Nephron progenitor cell (in vitro differentiated cells): ENCODE measurements around the gene HDAC7.

ENCODE experiments used
- DNase-seq: peaks from one replicate; pipeline ENCODE4 v3.0.0; 2021
- H3K27ac Mint-ChIP-seq: 2 replicates; pipeline ENCODE4 v1.8.0; 2021; ENCODE audit warnings: mild to moderate bottlenecking, moderate library complexity, mixed read lengths
- H3K27me3 Mint-ChIP-seq: 2 replicates; pipeline ENCODE4 v1.8.0; 2021; ENCODE audit warnings: mild to moderate bottlenecking, low read depth, mixed read lengths; ENCODE audit not compliant: poor library complexity
- H3K36me3 Mint-ChIP-seq: 2 replicates; pipeline ENCODE4 v1.8.0; 2021; ENCODE audit warnings: low read depth, mixed read lengths
- H3K4me1 Mint-ChIP-seq: 2 replicates; pipeline ENCODE4 v1.8.0; 2021; ENCODE audit warnings: mixed read lengths
- H3K4me3 Mint-ChIP-seq: 2 replicates; pipeline ENCODE4 v1.8.0; 2021; ENCODE audit warnings: mild to moderate bottlenecking, moderate library complexity, mixed read lengths
- H3K9me3 Mint-ChIP-seq: 2 replicates; pipeline ENCODE4 v1.8.0; 2021; ENCODE audit warnings: mild to moderate bottlenecking, moderate library complexity, mixed read lengths
- TF ChIP-seq, protein P1 (sequence below): fragments of 200-600 bp; sonication (generic); IDR thresholded peaks from 2 replicates; pipeline ENCODE4 v1.5.0; 2021; ENCODE audit warnings: antibody characterized with exemption

HDAC7 gene

DNA sequence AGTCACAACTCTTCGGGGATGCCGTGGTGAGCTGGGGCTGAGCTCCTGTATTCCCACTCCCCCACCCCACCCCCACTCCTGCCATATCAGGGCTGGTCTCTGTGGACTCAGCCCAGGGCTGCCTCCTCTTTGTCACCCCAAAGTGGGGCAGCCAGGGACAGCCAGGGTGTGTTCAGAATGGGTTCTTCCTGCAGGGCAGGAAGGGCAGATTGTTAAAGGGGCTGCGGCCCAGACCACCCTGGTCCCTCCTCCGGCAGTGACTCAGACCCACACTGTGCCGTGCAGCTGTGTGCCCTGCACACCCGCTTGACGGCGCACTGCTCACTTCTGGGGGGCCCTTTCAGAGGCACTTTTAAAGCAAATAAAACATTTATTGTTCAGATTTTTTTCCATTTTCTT, 37.3 kb downstream of the HDAC7 start:
- Mint-ChIP-seq H3K4me1 (peaks cover 12% of the 10 kb centered on the region), H3K36me3 (peaks cover 26% of the 10 kb centered on the region), H3K4me3 (no peak overlapping the region), H3K9me3 (no peaks in the 10 kb centered on the region), H3K27me3 (peaks cover 8% of the 10 kb centered on the region), H3K27ac (peak overlapping the region; percentile 58)
- DNase-seq, result no peak
- TF ChIP-seq, protein P1, sequence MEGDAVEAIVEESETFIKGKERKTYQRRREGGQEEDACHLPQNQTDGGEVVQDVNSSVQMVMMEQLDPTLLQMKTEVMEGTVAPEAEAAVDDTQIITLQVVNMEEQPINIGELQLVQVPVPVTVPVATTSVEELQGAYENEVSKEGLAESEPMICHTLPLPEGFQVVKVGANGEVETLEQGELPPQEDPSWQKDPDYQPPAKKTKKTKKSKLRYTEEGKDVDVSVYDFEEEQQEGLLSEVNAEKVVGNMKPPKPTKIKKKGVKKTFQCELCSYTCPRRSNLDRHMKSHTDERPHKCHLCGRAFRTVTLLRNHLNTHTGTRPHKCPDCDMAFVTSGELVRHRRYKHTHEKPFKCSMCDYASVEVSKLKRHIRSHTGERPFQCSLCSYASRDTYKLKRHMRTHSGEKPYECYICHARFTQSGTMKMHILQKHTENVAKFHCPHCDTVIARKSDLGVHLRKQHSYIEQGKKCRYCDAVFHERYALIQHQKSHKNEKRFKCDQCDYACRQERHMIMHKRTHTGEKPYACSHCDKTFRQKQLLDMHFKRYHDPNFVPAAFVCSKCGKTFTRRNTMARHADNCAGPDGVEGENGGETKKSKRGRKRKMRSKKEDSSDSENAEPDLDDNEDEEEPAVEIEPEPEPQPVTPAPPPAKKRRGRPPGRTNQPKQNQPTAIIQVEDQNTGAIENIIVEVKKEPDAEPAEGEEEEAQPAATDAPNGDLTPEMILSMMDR, result no peak

DNA sequence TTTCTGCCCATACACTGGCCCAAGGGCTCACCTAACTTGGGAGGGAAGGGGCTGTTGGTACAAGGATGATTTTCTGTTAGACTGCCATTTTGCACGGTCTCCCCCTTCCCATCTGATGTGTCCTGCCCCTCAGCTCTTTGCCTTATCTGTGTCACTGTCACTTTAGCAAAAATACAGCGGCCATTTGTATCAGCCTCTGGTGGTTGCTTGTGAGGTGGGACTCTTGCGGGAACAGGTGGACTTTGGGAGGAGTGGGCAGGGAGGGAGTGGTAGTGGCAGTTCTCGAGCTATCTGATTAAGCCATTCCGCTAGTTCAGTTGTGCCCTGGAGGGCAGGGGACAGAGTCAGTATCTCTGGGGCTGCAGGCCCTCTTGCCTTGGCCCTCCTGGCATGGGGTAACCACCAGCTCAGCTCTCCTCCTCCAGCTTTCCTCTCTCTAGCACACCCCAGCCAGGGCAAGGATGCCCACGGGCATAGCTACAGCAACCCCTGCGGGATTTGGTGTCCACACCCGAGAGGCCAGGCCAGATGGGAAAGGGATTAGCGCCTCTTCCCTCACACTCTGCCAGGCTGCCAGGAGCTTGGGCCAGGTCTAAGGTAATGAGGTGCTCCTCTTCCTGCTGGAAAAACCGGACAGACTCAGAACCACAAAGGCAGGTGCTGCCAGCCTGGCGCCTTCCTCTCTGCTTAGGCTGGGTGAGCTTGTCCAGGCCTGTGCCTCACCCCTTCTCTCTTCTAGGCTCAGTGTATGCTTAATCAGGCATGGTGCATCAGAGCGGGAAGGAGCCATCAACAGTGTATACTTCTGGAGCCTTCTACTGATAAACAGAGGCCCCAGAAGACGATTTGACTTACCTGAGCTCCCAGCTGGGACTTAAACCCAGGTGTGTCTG, 38.0 kb downstream of the HDAC7 start:
- H3K4me3 Mint-ChIP-seq, result no peak overlapping the region
- H3K27me3 Mint-ChIP-seq, result peaks cover 8% of the 10 kb centered on the region
- no peak for DNase-seq
- H3K27ac Mint-ChIP-seq, result peak overlapping the region; percentile 66
- TF ChIP-seq, protein P1, result no peak
- H3K36me3 Mint-ChIP-seq, result peaks cover 23% of the 10 kb centered on the region
- H3K9me3 Mint-ChIP-seq, result no peaks in the 10 kb centered on the region
- H3K4me1 Mint-ChIP-seq, result peaks cover 14% of the 10 kb centered on the region

GRCh38 chr12:47779943-47780504, 39.7 kb downstream of the HDAC7 start:
- Mint-ChIP-seq H3K36me3 (peaks cover 11% of the 10 kb centered on the region), H3K4me1 (peaks cover 31% of the 10 kb centered on the region)
- TF ChIP-seq, protein P1, result no peak

DNA sequence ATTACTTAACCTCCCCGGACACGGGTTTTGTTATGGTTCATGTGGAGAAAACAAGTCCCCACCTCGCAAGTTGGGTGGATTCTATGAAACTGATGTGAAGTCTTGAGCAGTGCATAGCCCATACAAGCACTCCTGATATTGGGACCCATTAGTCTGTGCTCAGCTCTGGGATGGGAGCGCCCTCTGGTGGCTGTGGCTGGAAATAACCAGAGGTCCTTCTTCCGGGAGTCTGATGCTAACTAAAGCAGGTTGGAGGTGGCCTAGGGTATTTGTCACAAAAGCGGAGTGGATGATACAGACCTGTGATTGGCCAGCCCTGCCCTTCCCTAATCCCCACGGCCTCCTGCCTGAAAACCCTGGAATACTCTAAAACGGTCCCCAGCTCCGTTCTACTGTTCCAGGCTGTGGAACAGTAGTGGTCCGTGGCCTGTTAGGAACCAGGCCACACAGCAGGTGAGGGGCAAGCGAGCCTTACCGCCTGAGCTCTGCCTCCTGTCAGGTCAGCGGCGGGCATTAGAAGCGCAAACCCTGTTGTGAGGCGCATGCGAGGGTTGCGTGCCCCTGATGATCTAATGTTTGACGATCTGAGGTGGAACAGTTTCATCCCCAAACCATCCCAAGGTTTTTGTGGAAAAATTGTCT, 40.3 kb downstream of the HDAC7 start:
- H3K27me3 Mint-ChIP-seq, result peaks cover 16% of the 10 kb centered on the region
- no peak overlapping the region for H3K4me3 Mint-ChIP-seq
- peaks cover 5% of the 10 kb centered on the region for H3K36me3 Mint-ChIP-seq
- DNase-seq, result peak; percentile 96
- peaks cover 37% of the 10 kb centered on the region for H3K4me1 Mint-ChIP-seq
- H3K27ac Mint-ChIP-seq, result no peak overlapping the region
- TF ChIP-seq, protein P1, result peak; percentile 93
- H3K9me3 Mint-ChIP-seq, result no peaks in the 10 kb centered on the region

More at GRCh38 chr12:47779943-47780504, 39.7 kb downstream of the HDAC7 start:
- DNase-seq, result no peak
- no peaks in the 10 kb centered on the region for H3K9me3 Mint-ChIP-seq
- H3K27ac Mint-ChIP-seq, result no peak overlapping the region
- H3K27me3 Mint-ChIP-seq, result peaks cover 10% of the 10 kb centered on the region
- H3K4me3 Mint-ChIP-seq, result no peak overlapping the region

- Mint-ChIP-seq H3K9me3 (no peaks in the 10 kb centered on the region), H3K27me3 (peaks cover 21% of the 10 kb centered on the region), H3K27ac (no peak overlapping the region), H3K4me3 (no peak overlapping the region), H3K4me1 (peaks cover 42% of the 10 kb centered on the region), H3K36me3 (peaks cover 5% of the 10 kb centered on the region)
- no peak for DNase-seq
- TF ChIP-seq, protein P1, result no peak
Observed at GRCh38 chr12:47778881-47779280, 40.8 kb downstream of the HDAC7 start.
